Lower lobe of right lung (tissue), 2 donors: ENCODE data around the gene KRTAP5-10. TPM values are rescaled to one million over a fixed set of nuclear protein-coding genes. Genes with fewer than 3 reads are reported as not detected.
"Not testable (repeated sequence)": the region's sequence is repeated elsewhere in the genome, so short reads cannot be mapped to it uniquely, and the experiment has no call there.

Experiments used
- ATAC-seq, 2 donors: fragments of 200-7000 bp; cut with Tn5 transposase; one replicate each; pipeline ENCODE4 v1.9.1; 2020 to 2022; ENCODE audit warnings: mild to moderate bottlenecking in 2 of 2, moderate library complexity in 2 of 2
- DNase-seq: peaks from one replicate; pipeline ENCODE4 v3.0.0-alpha.2; 2020
- H3K27ac ChIP-seq: fragments of 200-600 bp; one replicate; pipeline ENCODE4 v1.8.0; 2022
- H3K27me3 ChIP-seq: fragments of 200-600 bp; one replicate; pipeline ENCODE4 v1.8.0; 2022; ENCODE audit warnings: low read depth
- H3K36me3 ChIP-seq: fragments of 200-600 bp; one replicate; pipeline ENCODE4 v1.8.0; 2022; ENCODE audit warnings: mild to moderate bottlenecking
- H3K4me1 ChIP-seq: fragments of 200-600 bp; one replicate; pipeline ENCODE4 v1.8.0; 2022
- H3K4me3 ChIP-seq: fragments of 200-600 bp; one replicate; pipeline ENCODE4 v1.8.0; 2022; ENCODE audit warnings: mild to moderate bottlenecking
- H3K9me3 ChIP-seq: fragments of 200-600 bp; one replicate; pipeline ENCODE4 v1.8.0; 2022
- intact Hi-C: fragments of 100-400 bp; cut with DNase I; formaldehyde crosslinking; loops from one replicate; pipeline ENCODE4 v1.11.0; 2022
- total RNA-seq: library from RNA; stranded (reverse); fragmentation: NEBNext Ultra II Directional; extraction: Animal tissue kit (Norgen Biotek cat#: 25700); gene quantifications from one replicate; pipeline ENCODE4 v1.2.1, GENCODE V29; 2021
- TF ChIP-seq, protein P1 (sequence below): fragments of 200-600 bp; IDR thresholded peaks from one replicate; pipeline ENCODE4 v1.8.0; 2022; ENCODE audit warnings: antibody characterized with exemption, mild to moderate bottlenecking
- donor health status: DM: no; HTN: yes; CAD: no; lungs with severe emphysema.

Gene KRTAP5-10
- total RNA-seq, 1 donor from 2014 or later: not detected

DNA sequence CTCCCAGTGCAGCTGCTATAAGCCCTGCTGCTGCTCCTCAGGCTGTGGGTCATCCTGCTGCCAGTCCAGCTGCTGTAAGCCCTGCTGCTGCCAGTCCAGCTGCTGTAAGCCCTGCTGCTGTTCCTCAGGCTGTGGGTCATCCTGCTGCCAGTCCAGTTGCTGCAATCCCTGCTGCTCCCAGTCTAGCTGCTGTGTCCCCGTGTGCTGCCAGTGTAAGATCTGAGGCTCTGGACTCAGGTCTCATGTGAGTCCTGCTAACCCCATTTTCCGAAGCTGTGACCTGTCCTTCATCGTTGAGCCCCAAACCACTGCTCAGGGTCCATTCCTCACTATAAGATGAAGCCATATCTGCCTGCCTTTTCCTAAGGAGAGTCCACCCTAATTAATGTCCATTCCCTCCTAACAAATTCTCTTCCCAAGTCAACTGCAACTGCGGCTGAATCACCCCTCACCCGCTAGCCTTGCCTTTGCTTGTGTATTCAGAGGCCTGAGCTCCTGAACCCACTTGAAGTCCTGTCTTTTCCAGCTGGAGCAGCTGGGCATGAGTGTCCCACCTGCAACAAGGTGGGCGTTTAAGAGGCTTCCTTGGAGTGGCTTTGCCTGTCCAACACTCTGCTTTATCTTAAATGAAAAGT is 37.7 kb upstream of the KRTAP5-10 start:
- no peaks in the 10 kb centered on the region for H3K4me1 ChIP-seq
- TF ChIP-seq, protein P1, sequence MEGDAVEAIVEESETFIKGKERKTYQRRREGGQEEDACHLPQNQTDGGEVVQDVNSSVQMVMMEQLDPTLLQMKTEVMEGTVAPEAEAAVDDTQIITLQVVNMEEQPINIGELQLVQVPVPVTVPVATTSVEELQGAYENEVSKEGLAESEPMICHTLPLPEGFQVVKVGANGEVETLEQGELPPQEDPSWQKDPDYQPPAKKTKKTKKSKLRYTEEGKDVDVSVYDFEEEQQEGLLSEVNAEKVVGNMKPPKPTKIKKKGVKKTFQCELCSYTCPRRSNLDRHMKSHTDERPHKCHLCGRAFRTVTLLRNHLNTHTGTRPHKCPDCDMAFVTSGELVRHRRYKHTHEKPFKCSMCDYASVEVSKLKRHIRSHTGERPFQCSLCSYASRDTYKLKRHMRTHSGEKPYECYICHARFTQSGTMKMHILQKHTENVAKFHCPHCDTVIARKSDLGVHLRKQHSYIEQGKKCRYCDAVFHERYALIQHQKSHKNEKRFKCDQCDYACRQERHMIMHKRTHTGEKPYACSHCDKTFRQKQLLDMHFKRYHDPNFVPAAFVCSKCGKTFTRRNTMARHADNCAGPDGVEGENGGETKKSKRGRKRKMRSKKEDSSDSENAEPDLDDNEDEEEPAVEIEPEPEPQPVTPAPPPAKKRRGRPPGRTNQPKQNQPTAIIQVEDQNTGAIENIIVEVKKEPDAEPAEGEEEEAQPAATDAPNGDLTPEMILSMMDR: no peak
- H3K9me3 ChIP-seq: no peaks in the 10 kb centered on the region
- H3K27me3 ChIP-seq: no peaks in the 10 kb centered on the region
- H3K27ac ChIP-seq: no peak overlapping the region
- no peaks in the 10 kb centered on the region for H3K36me3 ChIP-seq
- no peak overlapping the region for H3K4me3 ChIP-seq
- intact Hi-C loops: no loop called here
- DNase-seq (no peak), ATAC-seq (no peak)

GRCh38 chr11:71530602-71531001 is 34.8 kb upstream of the KRTAP5-10 start:
- intact Hi-C loops: no loop called here
- no peaks in the 10 kb centered on the region for H3K36me3 ChIP-seq
- no peak overlapping the region for H3K27ac ChIP-seq
- no peak for DNase-seq
- no peak overlapping the region for H3K4me3 ChIP-seq
- ATAC-seq: no peak
- H3K27me3 ChIP-seq: no peaks in the 10 kb centered on the region
- no peaks in the 10 kb centered on the region for H3K4me1 ChIP-seq
- TF ChIP-seq, protein P1: no peak
- H3K9me3 ChIP-seq: no peaks in the 10 kb centered on the region

- no peaks in the 10 kb centered on the region for H3K9me3 ChIP-seq
- no peaks in the 10 kb centered on the region for H3K27me3 ChIP-seq
- TF ChIP-seq, protein P1: no peak
- H3K36me3 ChIP-seq: no peaks in the 10 kb centered on the region
- H3K4me3 ChIP-seq: no peak overlapping the region
- no peaks in the 10 kb centered on the region for H3K4me1 ChIP-seq
- DNase-seq: no peak
- ATAC-seq: no peak
- intact Hi-C loops: no loop called here
- H3K27ac ChIP-seq: no peak overlapping the region
Observed at GRCh38 chr11:71532036-71532610, 33.2 kb upstream of the KRTAP5-10 start.

DNA sequence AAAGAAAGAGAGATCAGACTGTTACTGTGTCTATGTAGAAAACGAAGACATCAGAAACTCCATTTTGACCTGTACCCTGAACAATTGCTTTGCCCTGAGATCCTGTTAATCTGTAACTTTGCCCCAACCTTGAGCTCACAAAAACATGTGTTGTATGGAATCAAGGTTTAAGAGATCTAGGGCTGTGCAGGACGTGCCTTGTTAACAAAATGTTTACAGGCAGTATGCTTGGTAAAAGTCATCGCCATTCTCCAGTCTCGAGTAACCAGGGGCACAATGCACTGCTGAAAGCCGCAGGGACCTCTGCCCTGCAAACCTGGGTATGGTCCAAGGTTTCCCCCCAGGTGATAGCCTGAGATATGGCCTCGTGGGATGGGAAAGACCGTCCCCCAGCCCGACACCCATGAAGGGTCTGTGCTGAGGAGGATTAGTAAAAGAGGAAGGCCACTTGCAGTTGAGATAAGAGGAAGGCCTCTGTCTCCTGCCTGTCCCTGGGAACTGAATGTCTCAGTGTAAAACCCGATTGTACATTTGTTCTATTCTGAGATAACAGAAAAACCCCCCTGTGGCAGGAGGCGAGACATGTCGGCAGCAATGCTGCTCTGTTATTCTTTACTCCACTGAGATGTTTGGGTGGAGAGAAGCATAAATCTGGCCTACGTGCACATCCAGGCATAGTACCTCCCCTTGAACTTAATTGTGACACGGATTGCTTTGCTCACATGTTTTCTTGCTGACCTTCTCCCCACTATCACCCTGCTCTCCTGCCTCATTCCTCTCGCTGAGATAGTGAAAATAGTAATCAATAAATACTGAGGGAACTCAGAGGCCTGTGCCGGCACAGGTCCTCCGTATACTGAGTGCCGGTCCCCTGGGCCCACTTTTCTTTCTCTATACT is 30.4 kb upstream of the KRTAP5-10 start:
- H3K27me3 ChIP-seq, DNase-seq, H3K4me3 ChIP-seq, H3K27ac ChIP-seq, H3K36me3 ChIP-seq, intact Hi-C loops, ATAC-seq, H3K4me1 ChIP-seq, H3K9me3 ChIP-seq: not testable (repeated sequence)

GRCh38 chr11:71535825-71536224 is 29.5 kb upstream of the KRTAP5-10 start:
- intact Hi-C loops: no loop called here
- Histone ChIP-seq H3K4me3 (no peak overlapping the region), H3K36me3 (no peaks in the 10 kb centered on the region), H3K9me3 (no peaks in the 10 kb centered on the region), H3K27ac (no peak overlapping the region), H3K4me1 (no peaks in the 10 kb centered on the region), H3K27me3 (no peaks in the 10 kb centered on the region)
- no peak for ATAC-seq
- TF ChIP-seq, protein P1: no peak
- DNase-seq: no peak

- H3K4me1 ChIP-seq: no peaks in the 10 kb centered on the region
- DNase-seq: no peak
- TF ChIP-seq, protein P1: no peak
Observed at GRCh38 chr11:71537537-71537936, 27.8 kb upstream of the KRTAP5-10 start.

DNA sequence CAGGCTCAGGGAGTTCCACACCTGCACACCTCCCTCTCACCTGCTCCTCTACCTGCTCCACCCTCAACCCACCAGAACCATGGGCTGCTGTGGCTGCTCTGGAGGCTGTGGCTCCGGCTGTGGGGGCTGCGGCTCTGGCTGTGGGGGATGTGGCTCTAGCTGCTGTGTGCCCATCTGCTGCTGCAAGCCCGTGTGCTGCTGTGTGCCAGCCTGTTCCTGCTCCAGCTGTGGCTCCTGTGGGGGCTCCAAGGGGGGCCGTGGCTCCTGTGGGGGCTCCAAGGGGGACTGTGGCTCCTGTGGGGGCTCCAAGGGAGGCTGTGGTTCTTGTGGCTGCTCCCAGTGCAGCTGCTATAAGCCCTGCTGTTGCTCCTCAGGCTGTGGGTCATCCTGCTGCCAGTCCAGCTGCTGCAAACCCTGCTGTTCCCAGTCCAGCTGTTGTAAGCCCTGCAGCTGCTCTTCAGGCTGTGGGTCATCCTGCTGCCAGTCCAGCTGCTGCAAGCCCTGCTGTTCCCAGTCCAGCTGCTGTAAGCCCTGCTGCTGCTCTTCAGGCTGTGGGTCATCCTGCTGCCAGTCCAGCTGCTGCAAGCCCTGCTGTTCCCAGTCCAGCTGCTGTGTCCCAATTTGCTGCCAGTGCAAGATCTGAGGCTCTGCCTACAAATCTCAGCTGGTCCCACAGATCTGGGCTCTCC is 27.2 kb upstream of the KRTAP5-10 start, which contains the start of gene KRTAP5-8:
KRTAP5-8 (plus strand) TSS at position 49 of the 689 bp plus-strand sequence; CDS start at position 80, 31 bp downstream.
- intact Hi-C loops, H3K4me3 ChIP-seq, H3K9me3 ChIP-seq, H3K27ac ChIP-seq, ATAC-seq, DNase-seq, H3K36me3 ChIP-seq, H3K27me3 ChIP-seq, H3K4me1 ChIP-seq: not testable (repeated sequence)

More at GRCh38 chr11:71537537-71537936, 27.8 kb upstream of the KRTAP5-10 start:
- H3K27ac ChIP-seq: no peak overlapping the region
- ATAC-seq: no peak
- no peaks in the 10 kb centered on the region for H3K27me3 ChIP-seq
- H3K36me3 ChIP-seq: no peaks in the 10 kb centered on the region
- intact Hi-C loops: no loop called here
- H3K4me3 ChIP-seq: no peak overlapping the region
- no peaks in the 10 kb centered on the region for H3K9me3 ChIP-seq
